AG09319 (cell line): ENCODE data around the gene GPRIN1.

Experiments used
- DNase-seq: peaks from one replicate; pipeline ENCODE4 v3.0.0-alpha.2; 2010; ENCODE audit warnings: low read depth; ENCODE audit errors: extremely low read depth
- CTCF ChIP-seq: IDR thresholded peaks from 2 replicates; pipeline ENCODE4 v1.5.1; 2011; ENCODE audit warnings: low read depth, mild to moderate bottlenecking, inconsistent platforms, low read length, moderate library complexity

Gene GPRIN1

GRCh38 chr5:176609724-176610434 is at the start of gene GPRIN1:
Gene GPRIN1 (minus strand): TSS chr5:176610156. CDS start chr5:176599834, 10,322 bp downstream.
- TF ChIP-seq CTCF, result peak; percentile 15
- no peak for DNase-seq

- TF ChIP-seq CTCF, result no peak
- no peak for DNase-seq
Measured at GRCh38 chr5:176659512-176659839, 49.5 kb upstream of the GPRIN1 start.

GRCh38 chr5:176658817-176659511 is 49.0 kb upstream of the GPRIN1 start:
- DNase-seq, result no peak
- no peak for TF ChIP-seq CTCF

GRCh38 chr5:176658007-176658599 is 48.1 kb upstream of the GPRIN1 start:
- peak; percentile 28 for DNase-seq

GRCh38 chr5:176656467-176656990 is 46.6 kb upstream of the GPRIN1 start:
- DNase-seq, result no peak
- no peak for TF ChIP-seq CTCF

More at GRCh38 chr5:176658007-176658599, 48.1 kb upstream of the GPRIN1 start:
- TF ChIP-seq CTCF, result peak; percentile 91

GRCh38 chr5:176654856-176655255 is 44.9 kb upstream of the GPRIN1 start:
- TF ChIP-seq CTCF, result no peak
- DNase-seq, result no peak
